Neural cell (in vitro differentiated cells): ENCODE measurements around the gene ACVR1B.

ENCODE experiments used
- EP300 ChIP-seq: fragments of 450-650 bp; conservative IDR thresholded peaks from 2 replicates; pipeline ENCODE4 v1.6.1; 2014; ENCODE audit warnings: antibody characterized with exemption, mild to moderate bottlenecking, moderate library complexity; ENCODE audit not compliant: poor library complexity, severe bottlenecking
- SMC3 ChIP-seq: fragments of 450-650 bp; conservative IDR thresholded peaks from 2 replicates; pipeline ENCODE4 v1.6.1; 2014; ENCODE audit warnings: antibody characterized with exemption, mild to moderate bottlenecking, moderate library complexity; ENCODE audit not compliant: poor library complexity
- TF ChIP-seq, protein P1 (sequence below): fragments of 450-650 bp; IDR thresholded peaks from 2 replicates; pipeline ENCODE4 v1.5.1; 2014; ENCODE audit warnings: antibody characterized with exemption, mild to moderate bottlenecking, moderate library complexity; ENCODE audit not compliant: poor library complexity, severe bottlenecking

GRCh38 chr12:51922762-51923505 is 28.6 kb upstream of the ACVR1B start:
- TF ChIP-seq, protein P1, sequence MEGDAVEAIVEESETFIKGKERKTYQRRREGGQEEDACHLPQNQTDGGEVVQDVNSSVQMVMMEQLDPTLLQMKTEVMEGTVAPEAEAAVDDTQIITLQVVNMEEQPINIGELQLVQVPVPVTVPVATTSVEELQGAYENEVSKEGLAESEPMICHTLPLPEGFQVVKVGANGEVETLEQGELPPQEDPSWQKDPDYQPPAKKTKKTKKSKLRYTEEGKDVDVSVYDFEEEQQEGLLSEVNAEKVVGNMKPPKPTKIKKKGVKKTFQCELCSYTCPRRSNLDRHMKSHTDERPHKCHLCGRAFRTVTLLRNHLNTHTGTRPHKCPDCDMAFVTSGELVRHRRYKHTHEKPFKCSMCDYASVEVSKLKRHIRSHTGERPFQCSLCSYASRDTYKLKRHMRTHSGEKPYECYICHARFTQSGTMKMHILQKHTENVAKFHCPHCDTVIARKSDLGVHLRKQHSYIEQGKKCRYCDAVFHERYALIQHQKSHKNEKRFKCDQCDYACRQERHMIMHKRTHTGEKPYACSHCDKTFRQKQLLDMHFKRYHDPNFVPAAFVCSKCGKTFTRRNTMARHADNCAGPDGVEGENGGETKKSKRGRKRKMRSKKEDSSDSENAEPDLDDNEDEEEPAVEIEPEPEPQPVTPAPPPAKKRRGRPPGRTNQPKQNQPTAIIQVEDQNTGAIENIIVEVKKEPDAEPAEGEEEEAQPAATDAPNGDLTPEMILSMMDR: no peak
- TF ChIP-seq EP300 (no peak), SMC3 (no peak)
